ENCODE results near the gene RABEP2. TPM values are rescaled to one million over a fixed set of nuclear protein-coding genes. Genes with fewer than 3 reads are reported as not detected.
A peak's percentile ranks its signal among the peaks of the same experiment; 100 is the strongest.

Gene RABEP2
- total RNA-seq, 1 donor, result 31.5 TPM

DNA sequence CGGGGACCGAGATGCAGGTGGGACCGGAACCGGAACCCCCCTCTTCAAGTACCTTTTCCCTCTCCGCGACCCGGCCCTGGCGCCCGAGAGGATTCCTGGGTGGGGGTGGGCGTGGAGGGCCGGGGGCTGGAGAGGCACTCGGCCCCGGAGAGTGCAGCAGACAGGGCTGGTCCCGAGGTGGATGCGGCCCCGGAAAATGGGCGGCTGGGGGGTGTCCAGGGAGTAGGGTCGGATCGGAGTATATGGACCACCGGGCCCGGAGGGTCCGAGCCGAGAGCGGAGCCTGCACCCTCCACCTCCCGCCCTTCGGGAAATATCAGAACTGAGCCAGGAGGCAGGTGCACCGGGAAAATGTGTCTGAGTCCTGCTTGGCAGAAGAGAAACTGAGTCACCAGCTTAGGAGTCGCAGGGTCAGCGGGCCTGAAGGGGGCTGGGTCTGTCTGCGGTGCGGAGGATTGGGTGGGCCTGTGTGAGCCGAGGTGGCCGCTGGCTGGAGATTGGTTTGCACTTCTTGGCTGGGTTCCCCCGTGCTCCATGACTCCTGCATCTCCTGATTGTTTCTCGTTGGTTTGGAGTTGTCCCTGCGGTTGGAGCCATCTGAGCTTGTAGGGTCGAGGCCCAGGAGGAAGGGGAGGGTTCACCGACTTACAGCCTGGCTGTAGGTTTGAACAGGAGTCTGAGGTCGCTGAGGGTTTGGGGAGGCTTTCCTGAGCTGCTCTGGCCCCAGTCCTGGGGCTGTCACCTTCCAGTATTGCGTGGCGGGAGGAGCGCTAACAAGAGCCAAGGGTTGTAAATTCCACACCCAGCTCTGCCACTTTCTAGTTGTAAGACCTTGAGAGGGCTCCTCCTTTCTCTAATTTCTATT lies 60.9 kb downstream of the RABEP2 start:
- H3K9me3 ChIP-seq (ENCODE audit: low read depth, low read length), result no peaks in the 10 kb centered on the region
- peaks cover 16% of the 10 kb centered on the region for H3K4me1 ChIP-seq (ENCODE audit: insufficient read depth, low read length)
- TF ChIP-seq, protein P1, sequence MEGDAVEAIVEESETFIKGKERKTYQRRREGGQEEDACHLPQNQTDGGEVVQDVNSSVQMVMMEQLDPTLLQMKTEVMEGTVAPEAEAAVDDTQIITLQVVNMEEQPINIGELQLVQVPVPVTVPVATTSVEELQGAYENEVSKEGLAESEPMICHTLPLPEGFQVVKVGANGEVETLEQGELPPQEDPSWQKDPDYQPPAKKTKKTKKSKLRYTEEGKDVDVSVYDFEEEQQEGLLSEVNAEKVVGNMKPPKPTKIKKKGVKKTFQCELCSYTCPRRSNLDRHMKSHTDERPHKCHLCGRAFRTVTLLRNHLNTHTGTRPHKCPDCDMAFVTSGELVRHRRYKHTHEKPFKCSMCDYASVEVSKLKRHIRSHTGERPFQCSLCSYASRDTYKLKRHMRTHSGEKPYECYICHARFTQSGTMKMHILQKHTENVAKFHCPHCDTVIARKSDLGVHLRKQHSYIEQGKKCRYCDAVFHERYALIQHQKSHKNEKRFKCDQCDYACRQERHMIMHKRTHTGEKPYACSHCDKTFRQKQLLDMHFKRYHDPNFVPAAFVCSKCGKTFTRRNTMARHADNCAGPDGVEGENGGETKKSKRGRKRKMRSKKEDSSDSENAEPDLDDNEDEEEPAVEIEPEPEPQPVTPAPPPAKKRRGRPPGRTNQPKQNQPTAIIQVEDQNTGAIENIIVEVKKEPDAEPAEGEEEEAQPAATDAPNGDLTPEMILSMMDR (IDR thresholded peaks at IDR 0.05; ENCODE audit: extremely low read depth, low read depth, low read length), result no peak
- H3K36me3 ChIP-seq (ENCODE audit: insufficient read depth, low read length), result peaks cover 18% of the 10 kb centered on the region
- H4K20me1 ChIP-seq (ENCODE audit: insufficient read depth, low read length), result peaks cover 19% of the 10 kb centered on the region
- no peaks in the 10 kb centered on the region for H3K27me3 ChIP-seq (ENCODE audit: insufficient read depth, low read length)
- peaks cover 50% of the 10 kb centered on the region for H3K79me2 ChIP-seq (ENCODE audit: insufficient read depth, low read length)
- H2AFZ ChIP-seq (ENCODE audit: low read length), result peak overlapping the region; percentile 100
- peak overlapping the region; percentile 90 for H3K27ac ChIP-seq (ENCODE audit: low read depth, low read length)
- H3K4me2 ChIP-seq (ENCODE audit: insufficient read depth, low read length), result peak overlapping the region; percentile 96
- DNase-seq (ENCODE audit: insufficient read length, low spot score, missing footprints), result peak; percentile 93
- peak overlapping the region; percentile 91 for H3K4me3 ChIP-seq (ENCODE audit: insufficient read depth, low read length)

DNA sequence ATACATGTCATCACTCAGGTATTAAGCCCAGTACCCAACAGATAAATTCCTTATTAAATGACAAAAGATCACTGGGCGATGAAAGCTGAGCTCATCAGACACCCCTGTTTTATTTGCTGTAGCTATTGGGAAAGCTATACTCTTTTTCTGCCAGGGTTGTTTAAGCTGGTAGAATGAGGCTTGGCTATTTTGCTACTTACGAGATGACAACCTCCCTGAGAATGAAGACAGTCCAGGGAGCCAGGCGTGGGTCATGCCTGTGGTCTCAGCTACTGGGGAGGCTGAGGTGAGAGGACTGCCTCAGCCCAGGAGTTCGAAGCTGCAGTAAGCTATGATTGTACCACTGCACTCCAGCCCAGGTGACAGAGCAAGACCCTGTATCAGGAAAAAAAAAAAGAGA lies 65.7 kb downstream of the RABEP2 start:
- TF ChIP-seq, protein P1 (IDR thresholded peaks at IDR 0.05; ENCODE audit: extremely low read depth, low read depth, low read length), result no peak
- H4K20me1 ChIP-seq (ENCODE audit: insufficient read depth, low read length), result peaks cover 3% of the 10 kb centered on the region
- peaks cover 6% of the 10 kb centered on the region for H3K4me1 ChIP-seq (ENCODE audit: insufficient read depth, low read length)
- peak; percentile 62 for DNase-seq (ENCODE audit: insufficient read length, low spot score, missing footprints)
- H3K4me3 ChIP-seq (ENCODE audit: insufficient read depth, low read length), result no peak overlapping the region
- H3K27me3 ChIP-seq (ENCODE audit: insufficient read depth, low read length), result no peaks in the 10 kb centered on the region
- peak overlapping the region; percentile 8 for H3K27ac ChIP-seq (ENCODE audit: low read depth, low read length)
- no peaks in the 10 kb centered on the region for H3K36me3 ChIP-seq (ENCODE audit: insufficient read depth, low read length)
- no peak overlapping the region for H3K4me2 ChIP-seq (ENCODE audit: insufficient read depth, low read length)
- no peak overlapping the region for H2AFZ ChIP-seq (ENCODE audit: low read length)
- H3K79me2 ChIP-seq (ENCODE audit: insufficient read depth, low read length), result peaks cover 23% of the 10 kb centered on the region
- no peaks in the 10 kb centered on the region for H3K9me3 ChIP-seq (ENCODE audit: low read depth, low read length)

DNA sequence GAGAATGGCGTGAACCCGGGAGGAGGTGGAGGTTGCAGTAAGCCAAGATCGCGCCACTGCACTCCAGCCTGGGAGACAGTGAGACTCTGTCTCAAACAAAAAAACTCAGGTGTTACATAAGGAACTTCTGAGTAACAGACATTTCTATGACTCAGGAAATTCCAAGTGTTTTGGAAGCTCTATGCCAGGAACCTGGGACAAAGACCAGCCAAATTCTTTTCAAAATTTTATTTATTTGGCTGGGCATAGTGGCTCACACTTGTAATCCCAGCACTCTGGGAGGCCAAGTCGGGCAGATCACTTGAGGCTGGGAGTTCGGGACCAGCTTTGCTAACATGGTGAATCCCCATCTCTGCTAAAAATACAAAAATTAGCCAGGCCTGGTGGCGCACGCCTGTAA lies 66.6 kb downstream of the RABEP2 start:
- Histone ChIP-seq H3K27ac (ENCODE audit: low read depth, low read length) (peak overlapping the region; percentile 12), H3K36me3 (ENCODE audit: insufficient read depth, low read length) (no peaks in the 10 kb centered on the region), H3K79me2 (ENCODE audit: insufficient read depth, low read length) (peaks cover 14% of the 10 kb centered on the region), H2AFZ (ENCODE audit: low read length) (no peak overlapping the region), H3K27me3 (ENCODE audit: insufficient read depth, low read length) (no peaks in the 10 kb centered on the region), H3K4me1 (ENCODE audit: insufficient read depth, low read length) (peaks cover 5% of the 10 kb centered on the region), H4K20me1 (ENCODE audit: insufficient read depth, low read length) (no peaks in the 10 kb centered on the region), H3K4me2 (ENCODE audit: insufficient read depth, low read length) (no peak overlapping the region), H3K9me3 (ENCODE audit: low read depth, low read length) (no peaks in the 10 kb centered on the region), H3K4me3 (ENCODE audit: insufficient read depth, low read length) (no peak overlapping the region)
- DNase-seq (ENCODE audit: insufficient read length, low spot score, missing footprints), result no peak
- TF ChIP-seq, protein P1 (IDR thresholded peaks at IDR 0.05; ENCODE audit: extremely low read depth, low read depth, low read length), result no peak

Small RNA genes within 50 kb of the gene (small RNA-seq; reads per million reads assigned to genes)
- gene RF00416, result not detected

Other genes with a start within 250 kb of the RABEP2 start
- gene EIF3C, start 213.8 kb downstream of the RABEP2 start, total RNA-seq, result 104 and 138 TPM in 2 replicates
- gene NPIPB9, start 173.5 kb downstream of the RABEP2 start, total RNA-seq, result 1.8 and 2.7 TPM in 2 replicates
- 54.5 and 62.6 TPM in 2 replicates for gene ATXN2L, start 102.2 kb downstream of the RABEP2 start, total RNA-seq
- gene TUFM, start 78.9 kb downstream of the RABEP2 start, total RNA-seq, result 89.9 and 101 TPM in 2 replicates
- gene SH2B1, start 61.4 kb downstream of the RABEP2 start, total RNA-seq, result 14.8 and 17.1 TPM in 2 replicates
- gene ATP2A1, start 46.8 kb downstream of the RABEP2 start, total RNA-seq, result 0.29 and 0.36 TPM in 2 replicates
- not detected in 2 replicates for gene CD19, start 6.7 kb upstream of the RABEP2 start, total RNA-seq
- gene NFATC2IP, start 25.7 kb upstream of the RABEP2 start, total RNA-seq, result 18.1 and 20.0 TPM in 2 replicates
- 50.7 and 51.9 TPM in 2 replicates for gene SPNS1, start 49.5 kb upstream of the RABEP2 start, total RNA-seq
- gene LAT, start 59.8 kb upstream of the RABEP2 start, total RNA-seq, result 1.2 and 1.4 TPM in 2 replicates

Data from osteoblast (primary cell).